SU-DHL-6 (cell line): Measurements from ENCODE around the gene UQCRC1.

Source experiments
- H2AFZ ChIP-seq: fragments of 200-600 bp; sonication (generic); 2 replicates; pipeline ENCODE4 v1.6.1; 2014; ENCODE audit warnings: low read depth, mild to moderate bottlenecking, moderate library complexity, mixed read lengths, antibody characterized with exemption, low read length; ENCODE audit not compliant: severe bottlenecking
- H3F3A ChIP-seq: fragments of 200-600 bp; shearing (Covaris generic); 2 replicates; pipeline ENCODE4 v1.6.0; 2016; ENCODE audit warnings: antibody characterized with exemption, mild to moderate bottlenecking; ENCODE audit not compliant: insufficient read depth
- H3K27ac ChIP-seq: fragments of 200-600 bp; sonication (generic); 2 replicates; pipeline ENCODE4 v1.5.1; 2016; ENCODE audit warnings: low read depth, mild to moderate bottlenecking, low read length, moderate library complexity, mixed read lengths
- H3K27me3 ChIP-seq: fragments of 200-600 bp; sonication (generic), shearing (Covaris generic); 2 replicates; pipeline ENCODE4 v1.6.0; 2014; ENCODE audit warnings: mild to moderate bottlenecking, low read length
- H3K36me3 ChIP-seq: fragments of 200-600 bp; sonication (generic); 2 replicates; pipeline ENCODE4 v1.6.1; 2014; ENCODE audit warnings: mild to moderate bottlenecking, low read length, mixed read lengths
- H3K4me2 ChIP-seq: fragments of 300-600, 200-600 bp; shearing (Covaris generic), sonication (generic); 2 replicates; pipeline ENCODE4 v1.6.0; 2014; ENCODE audit warnings: low read length, low read depth, mild to moderate bottlenecking; ENCODE audit not compliant: poor library complexity, severe bottlenecking
- H3K4me3 ChIP-seq: fragments of 200-600 bp; sonication (generic); 2 replicates; pipeline ENCODE4 v1.5.1; 2014; ENCODE audit warnings: antibody characterized with exemption, low read length, mild to moderate bottlenecking, mixed read lengths; ENCODE audit not compliant: insufficient read depth, poor library complexity, severe bottlenecking
- H3K79me2 ChIP-seq: fragments of 200-600 bp; sonication (generic); 2 replicates; pipeline ENCODE4 v1.6.1; 2014; ENCODE audit warnings: mild to moderate bottlenecking, low read length, moderate library complexity; ENCODE audit not compliant: insufficient read depth
- H3K9ac ChIP-seq: fragments of 200-600 bp; sonication (generic); 2 replicates; pipeline ENCODE4 v1.7.0; 2014; ENCODE audit warnings: mild to moderate bottlenecking, low read length
- H3K9me2 ChIP-seq: fragments of 200-600 bp; sonication (generic); replicated peaks from 2 replicates; pipeline ENCODE4 v1.6.1; 2014; ENCODE audit warnings: low read length; ENCODE audit not compliant: insufficient read depth
- H3K9me3 ChIP-seq: fragments of 200-600 bp; sonication (generic); 2 replicates; pipeline ENCODE4 v1.6.1; 2014; ENCODE audit warnings: low read length, mixed read lengths; ENCODE audit not compliant: insufficient read depth
- H4K20me1 ChIP-seq: fragments of 200-600 bp; sonication (generic); 2 replicates; pipeline ENCODE4 v1.6.1; 2014; ENCODE audit warnings: low read depth, mild to moderate bottlenecking, antibody characterized with exemption, low read length, moderate library complexity, mixed read lengths
- CTCF ChIP-seq: fragments of 200-600 bp; sonication (generic); IDR thresholded peaks from one replicate; pipeline ENCODE4 v1.5.1; 2017; ENCODE audit warnings: antibody characterized with exemption, mild to moderate bottlenecking, low read length, moderate library complexity; ENCODE audit not compliant: insufficient read depth, poor library complexity, severe bottlenecking
- EZH2phosphoT487 ChIP-seq: fragments of 200-600 bp; sonication (generic), shearing (Covaris generic); conservative IDR thresholded peaks from 2 replicates; pipeline ENCODE4 v1.6.1; 2018; ENCODE audit warnings: mild to moderate bottlenecking, antibody characterized with exemption, low read length, moderate library complexity, mixed read lengths

Gene UQCRC1

GRCh38 chr3:48651771-48652170 lies 42.3 kb upstream of the UQCRC1 start:
- Histone ChIP-seq H3K4me3 (no peak overlapping the region), H3F3A (no peaks in the 10 kb centered on the region), H3K79me2 (no peaks in the 10 kb centered on the region), H3K27me3 (no peaks in the 10 kb centered on the region), H3K27ac (no peak overlapping the region), H3K36me3 (no peaks in the 10 kb centered on the region), H4K20me1 (no peaks in the 10 kb centered on the region), H3K4me2 (no peak overlapping the region), H3K9me2 (no peaks in the 10 kb centered on the region), H2AFZ (no peak overlapping the region), H3K9ac (no peak overlapping the region), H3K9me3 (no peaks in the 10 kb centered on the region)
- TF ChIP-seq EZH2phosphoT487 (no peak), CTCF (no peak)

GRCh38 chr3:48650723-48651122 lies 41.3 kb upstream of the UQCRC1 start:
- no peak overlapping the region for H3K9ac ChIP-seq
- TF ChIP-seq CTCF: no peak
- TF ChIP-seq EZH2phosphoT487: no peak
- no peaks in the 10 kb centered on the region for H3K9me3 ChIP-seq

GRCh38 chr3:48648188-48648850 lies 38.9 kb upstream of the UQCRC1 start:
- H3K9me2 ChIP-seq: no peaks in the 10 kb centered on the region
- no peaks in the 10 kb centered on the region for H3K9me3 ChIP-seq
- H2AFZ ChIP-seq: no peak overlapping the region
- H3K4me3 ChIP-seq: no peak overlapping the region
- H3K27me3 ChIP-seq: no peaks in the 10 kb centered on the region
- no peaks in the 10 kb centered on the region for H4K20me1 ChIP-seq
- H3K27ac ChIP-seq: no peak overlapping the region
- no peaks in the 10 kb centered on the region for H3K36me3 ChIP-seq
- H3F3A ChIP-seq: no peaks in the 10 kb centered on the region
- H3K79me2 ChIP-seq: no peaks in the 10 kb centered on the region
- TF ChIP-seq CTCF (no peak), EZH2phosphoT487 (no peak)
- no peak overlapping the region for H3K4me2 ChIP-seq
- no peak overlapping the region for H3K9ac ChIP-seq

More at GRCh38 chr3:48650723-48651122, 41.3 kb upstream of the UQCRC1 start:
- H4K20me1 ChIP-seq: no peaks in the 10 kb centered on the region
- no peaks in the 10 kb centered on the region for H3K27me3 ChIP-seq
- no peak overlapping the region for H2AFZ ChIP-seq
- no peak overlapping the region for H3K4me2 ChIP-seq
- no peak overlapping the region for H3K4me3 ChIP-seq
- H3K36me3 ChIP-seq: no peaks in the 10 kb centered on the region
- no peaks in the 10 kb centered on the region for H3K9me2 ChIP-seq
- H3K27ac ChIP-seq: no peak overlapping the region
- no peaks in the 10 kb centered on the region for H3F3A ChIP-seq
- no peaks in the 10 kb centered on the region for H3K79me2 ChIP-seq
